ENCODE data around the gene SAA2.
"Not testable (repeated sequence)": the region's sequence is repeated elsewhere in the genome, so short reads cannot be mapped to it uniquely, and the experiment has no call there.

Gene SAA2

GRCh38 chr11:18247191-18247581 is 1.3 kb downstream of the SAA2 start:
- DNase-seq (ENCODE audit: low read depth in 2 of 2), result not testable (repeated sequence)

DNA sequence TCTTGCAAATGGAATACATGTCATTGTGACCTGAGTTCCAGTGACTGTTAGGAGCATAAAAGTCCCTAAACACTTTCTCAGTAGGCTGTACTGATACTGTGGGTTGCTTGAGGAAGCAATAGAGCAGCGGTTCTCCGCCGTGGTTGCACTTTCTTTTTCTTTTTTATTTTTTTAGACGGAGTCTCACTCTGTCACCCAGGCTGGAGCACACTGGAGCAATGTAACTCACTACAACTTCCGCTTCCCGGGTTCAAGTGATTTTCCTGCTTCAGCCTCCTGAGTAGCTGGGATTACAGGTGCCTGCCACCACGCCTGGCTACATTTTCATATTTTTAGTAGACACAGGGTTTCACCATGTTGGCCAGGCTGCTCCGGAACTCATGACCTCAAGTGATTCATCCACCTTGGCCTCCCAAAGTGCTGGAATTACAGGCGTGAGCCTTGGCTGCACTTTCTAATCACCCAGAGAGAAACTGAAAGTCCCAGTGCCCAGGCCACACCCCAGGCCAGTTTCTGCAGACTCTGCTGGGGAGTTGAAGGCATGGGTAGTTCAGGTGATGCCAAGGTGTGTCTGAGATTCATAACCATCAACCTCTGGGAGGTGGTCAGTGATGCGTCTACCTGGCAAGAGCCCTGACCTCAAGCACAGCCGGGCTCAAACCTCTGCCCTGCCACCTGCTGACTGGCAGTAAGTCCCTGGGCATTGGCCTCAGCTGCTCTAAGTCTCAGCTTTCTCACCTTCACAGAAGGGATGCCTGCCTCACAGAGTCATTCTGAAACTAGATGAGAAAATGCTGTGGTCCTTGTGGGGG is 1.9 kb downstream of the SAA2 start:
- not testable (repeated sequence) for DNase-seq (ENCODE audit: low read depth in 2 of 2)

- no peak for DNase-seq (ENCODE audit: low read depth in 2 of 2)
Observed at GRCh38 chr11:18245396-18245795, 3.1 kb downstream of the SAA2 start.

DNA sequence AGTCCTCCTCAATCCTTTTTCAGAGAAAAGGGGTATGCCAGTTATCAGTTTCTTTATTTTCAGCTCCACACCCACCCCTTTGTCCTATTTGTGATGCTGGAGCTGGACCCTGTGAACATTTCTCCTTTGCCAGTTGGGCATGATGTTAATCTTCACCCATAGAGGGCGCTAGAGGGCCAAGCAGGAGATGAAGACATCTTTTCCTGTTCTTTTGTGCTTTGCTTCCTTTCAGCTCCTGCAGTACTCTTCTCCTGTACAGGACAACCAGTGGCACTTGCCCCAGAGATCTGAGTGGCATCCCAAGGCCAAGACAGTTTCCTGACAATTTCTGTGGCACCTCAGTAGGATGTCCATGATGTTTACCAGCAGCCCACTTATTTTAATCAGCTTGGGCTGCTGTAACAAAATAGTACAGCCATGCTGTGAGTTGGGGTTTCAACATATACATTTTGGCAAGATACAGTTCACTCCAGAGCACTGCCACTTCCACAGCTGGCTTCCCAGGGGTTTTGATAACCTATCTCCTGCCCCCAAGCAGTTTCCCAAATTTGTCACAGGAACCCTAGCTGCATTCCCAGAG is 4.6 kb downstream of the SAA2 start:
- peak in 1 of 2 experiments; percentile 40 for DNase-seq (ENCODE audit: low read depth in 2 of 2)

DNA sequence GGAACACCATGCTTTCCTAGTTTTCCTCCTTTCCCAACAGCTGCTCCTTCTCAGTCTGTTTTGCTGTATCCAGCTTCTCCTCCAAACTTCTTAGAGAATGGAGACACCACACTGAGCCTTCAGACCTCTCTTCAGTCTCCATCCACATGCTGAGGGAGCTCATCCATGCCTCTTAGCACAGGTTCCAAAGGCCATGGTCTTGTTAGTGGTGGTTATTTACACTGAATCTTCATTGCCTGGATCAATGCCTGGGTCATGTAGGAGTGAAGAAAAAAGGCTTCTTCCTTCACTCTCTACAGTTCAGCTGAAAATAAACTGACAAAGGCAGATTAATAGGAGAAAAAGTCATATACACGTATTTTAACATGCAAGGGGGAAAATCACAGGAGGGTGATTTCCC is 8.8 kb downstream of the SAA2 start:
- DNase-seq (ENCODE audit: low read depth in 2 of 2), result no peak

GRCh38 chr11:18236664-18237356 is 11.7 kb downstream of the SAA2 start, which contains the start of gene SAA4:
TSS of gene SAA4 (minus strand) at chr11:18236802. CDS start at chr11:18235926, 876 bp downstream.
- DNase-seq (ENCODE audit: low read depth in 2 of 2), result no peak

DNA sequence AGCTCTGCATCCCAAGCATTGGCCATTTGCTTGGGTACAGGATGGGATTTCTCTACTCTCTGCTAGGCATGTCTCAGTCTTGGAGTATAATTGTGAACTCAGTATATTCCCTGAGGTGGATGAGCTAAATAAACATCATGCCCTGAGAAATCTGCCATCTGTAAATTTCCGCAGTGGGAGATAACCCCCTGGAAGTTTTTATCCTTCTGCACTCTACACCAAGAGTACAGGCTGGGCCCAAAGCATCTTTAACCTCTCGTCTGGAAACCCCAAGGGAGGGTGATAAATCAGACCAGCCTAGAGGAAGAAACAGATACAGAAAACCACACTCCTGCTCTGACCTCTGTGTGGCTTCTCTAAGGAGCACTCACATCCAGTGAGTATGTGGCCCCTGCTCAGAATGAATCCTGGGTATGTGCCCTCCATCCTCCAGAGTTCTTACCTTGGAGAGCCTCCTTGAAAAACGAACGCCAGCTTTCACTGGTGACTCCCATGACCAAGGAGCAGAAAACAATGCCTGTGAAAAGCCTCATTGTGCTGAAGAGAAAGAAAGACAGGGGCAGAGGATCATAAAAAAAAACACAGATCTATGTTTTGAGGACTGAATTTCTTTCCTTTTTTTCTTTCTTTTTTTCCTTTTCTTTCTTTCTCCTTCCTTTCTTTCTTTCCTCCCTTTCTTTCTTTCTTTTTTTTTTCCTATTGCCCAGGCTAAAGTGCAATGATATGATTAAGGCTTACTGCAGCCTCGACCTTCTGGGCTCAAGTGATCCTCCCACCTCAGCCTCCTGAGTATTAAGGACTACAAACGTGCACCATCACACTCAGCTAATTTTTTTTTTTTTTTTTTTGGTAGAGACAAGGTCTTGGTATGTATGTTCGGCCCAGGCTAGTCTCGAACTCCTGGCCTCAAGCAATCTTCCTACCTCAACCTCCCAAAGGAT is 12.8 kb downstream of the SAA2 start:
- no peak for DNase-seq (ENCODE audit: low read depth in 2 of 2)

GRCh38 chr11:18233912-18234311 is 14.6 kb downstream of the SAA2 start:
- no peak for DNase-seq (ENCODE audit: low read depth in 2 of 2)

DNA sequence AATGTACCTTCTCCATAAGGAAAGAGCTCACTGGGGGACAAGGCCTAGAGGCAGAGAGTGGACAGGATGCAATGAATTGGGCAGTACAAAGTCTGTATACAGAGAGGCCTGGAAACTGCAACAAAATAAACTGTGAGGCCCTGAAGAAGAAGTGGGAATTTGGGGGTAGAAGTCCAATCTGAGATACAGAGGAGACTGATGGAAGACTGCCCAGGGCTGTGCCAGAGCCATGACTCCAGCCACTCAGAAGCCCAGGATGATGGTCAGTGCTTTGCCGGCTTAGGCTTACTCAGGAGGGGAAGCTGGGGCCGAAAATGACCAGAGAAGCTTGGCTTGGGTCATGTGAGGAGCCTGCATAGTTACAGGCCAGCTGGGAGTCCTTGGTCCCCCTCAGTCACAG is 17.6 kb downstream of the SAA2 start:
- DNase-seq (ENCODE audit: low read depth in 2 of 2), result no peak

GRCh38 chr11:18229501-18229900 is 19.0 kb downstream of the SAA2 start:
- no peak for DNase-seq (ENCODE audit: low read depth in 2 of 2)

- no peak for DNase-seq (ENCODE audit: low read depth in 2 of 2)
Observed at GRCh38 chr11:18225913-18226312, 22.6 kb downstream of the SAA2 start.

GRCh38 chr11:18223591-18224387 is 24.7 kb downstream of the SAA2 start:
- no peak for DNase-seq (ENCODE audit: low read depth in 2 of 2)

GRCh38 chr11:18222814-18223421 is 25.6 kb downstream of the SAA2 start:
- DNase-seq (ENCODE audit: low read depth in 2 of 2), result no peak

DNA sequence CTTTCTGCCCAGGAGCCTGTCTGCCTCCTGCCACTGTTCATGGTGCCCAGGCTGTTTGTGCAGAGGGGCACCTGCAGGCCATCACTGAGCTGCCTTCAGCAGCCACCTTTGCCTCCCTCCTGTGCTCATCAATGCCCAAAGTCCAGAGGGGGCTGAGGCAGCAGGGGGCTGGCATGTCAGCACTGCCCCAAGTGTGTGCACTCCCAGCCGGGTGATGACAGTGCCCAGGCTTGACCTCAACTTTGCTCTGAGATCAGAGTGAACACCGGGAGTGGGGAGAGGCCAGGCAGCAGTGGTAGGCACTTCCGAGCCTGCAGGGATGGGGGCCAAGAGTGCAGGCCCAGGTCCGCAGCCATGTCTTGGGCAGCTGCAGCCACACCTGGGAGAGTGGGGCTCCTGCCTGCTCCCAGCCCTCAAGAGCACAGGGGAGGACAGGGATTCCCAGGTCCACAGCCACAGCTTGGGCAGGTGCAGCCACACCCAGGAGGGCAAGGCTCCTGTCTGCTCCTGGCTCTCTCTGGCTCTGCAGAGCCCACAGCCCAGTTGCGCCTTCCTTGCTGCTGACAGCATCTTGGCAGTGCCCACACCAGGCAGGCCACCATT is 27.1 kb downstream of the SAA2 start:
- DNase-seq (ENCODE audit: low read depth in 2 of 2), result no peak

DNA sequence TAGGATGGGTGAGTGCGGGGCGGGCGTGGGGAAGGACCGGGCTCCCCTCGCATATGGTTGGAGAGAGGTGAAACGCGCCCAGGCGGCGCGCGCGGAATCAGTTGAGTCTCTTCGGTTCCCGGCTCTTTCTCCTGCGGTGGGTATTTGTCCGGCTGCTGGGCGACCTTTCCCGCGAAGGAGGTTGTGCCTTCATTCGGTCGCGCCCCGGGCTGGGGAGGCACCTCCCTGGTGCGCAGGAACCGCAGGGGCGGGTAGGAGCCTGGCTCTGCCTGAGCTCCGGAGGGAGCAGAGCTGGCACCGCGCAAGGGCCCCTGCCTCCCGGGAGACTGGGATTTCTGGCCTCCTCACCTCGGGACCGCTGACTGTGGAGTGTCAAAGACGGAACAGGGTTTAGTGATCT is 39.4 kb downstream of the SAA2 start:
- DNase-seq (ENCODE audit: low read depth in 2 of 2), result no peak

- DNase-seq (ENCODE audit: low read depth in 2 of 2), result no peak
Observed at GRCh38 chr11:18204771-18205170, 43.7 kb downstream of the SAA2 start.

DNA sequence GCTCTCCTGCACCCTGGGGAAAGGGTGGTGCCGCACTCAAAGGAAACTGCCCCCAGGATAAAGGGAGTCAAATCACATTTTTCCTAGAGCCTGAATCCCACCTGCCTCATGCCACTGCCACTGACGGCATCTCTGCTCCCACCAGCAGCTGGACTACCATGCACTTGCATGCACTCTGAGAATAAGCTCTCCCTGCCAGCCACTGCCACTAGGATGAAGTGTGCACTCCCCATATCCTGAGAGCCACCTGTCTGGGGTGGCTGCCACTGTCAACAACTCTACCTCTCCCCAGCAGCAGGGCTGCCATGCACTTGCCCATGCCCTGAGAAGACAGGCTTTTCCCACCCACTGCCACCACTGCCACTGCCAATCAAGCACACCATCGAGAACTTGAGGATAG is 44.2 kb downstream of the SAA2 start:
- no peak for DNase-seq (ENCODE audit: low read depth in 2 of 2)

- DNase-seq (ENCODE audit: low read depth in 2 of 2), result no peak
Observed at GRCh38 chr11:18203723-18204122, 44.7 kb downstream of the SAA2 start.

DNA sequence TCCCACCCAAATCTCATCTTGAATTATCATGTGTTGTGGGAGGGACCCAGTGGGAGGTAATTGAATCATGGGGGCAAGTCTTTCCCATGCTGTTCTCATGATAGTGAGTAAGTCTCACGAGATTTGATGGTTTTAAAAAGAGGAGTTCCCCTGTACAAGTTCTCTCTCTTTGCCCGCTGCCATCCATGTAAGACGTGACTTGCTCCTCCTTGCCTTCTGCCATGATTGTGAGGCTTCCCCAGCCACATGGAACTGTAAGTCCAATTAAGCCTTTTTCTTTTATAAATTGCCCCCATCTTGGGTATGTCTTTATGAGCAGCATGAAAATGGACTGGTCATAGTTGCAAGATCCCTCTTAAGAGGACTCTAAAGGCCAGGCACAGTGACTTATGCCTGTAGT is 50.7 kb downstream of the SAA2 start:
- DNase-seq (ENCODE audit: low read depth in 2 of 2), result not testable (repeated sequence)

- DNase-seq (ENCODE audit: low read depth in 2 of 2), result no peak
Observed at GRCh38 chr11:18196532-18196931, 51.9 kb downstream of the SAA2 start.
